Fibroblast of pulmonary artery (primary cell): Measurements from ENCODE around the gene ACP1.
A peak's percentile ranks its signal among the peaks of the same experiment; 100 is the strongest.

Source experiments
- DNase-seq: peaks from one replicate; pipeline ENCODE4 v3.0.0-alpha.2; 2010; ENCODE audit warnings: low read depth
- H3K4me3 ChIP-seq: replicated peaks from 2 replicates; pipeline ENCODE4 v1.5.1; 2011; ENCODE audit warnings: low read depth, mild to moderate bottlenecking, control low read depth, low read length, moderate library complexity
- TF ChIP-seq, protein P1 (sequence below): IDR thresholded peaks from 2 replicates; pipeline ENCODE4 v1.5.1; 2011; ENCODE audit warnings: mild to moderate bottlenecking, control low read depth, low read length, inconsistent platforms; ENCODE audit errors: missing control alignments

ACP1 gene

DNA sequence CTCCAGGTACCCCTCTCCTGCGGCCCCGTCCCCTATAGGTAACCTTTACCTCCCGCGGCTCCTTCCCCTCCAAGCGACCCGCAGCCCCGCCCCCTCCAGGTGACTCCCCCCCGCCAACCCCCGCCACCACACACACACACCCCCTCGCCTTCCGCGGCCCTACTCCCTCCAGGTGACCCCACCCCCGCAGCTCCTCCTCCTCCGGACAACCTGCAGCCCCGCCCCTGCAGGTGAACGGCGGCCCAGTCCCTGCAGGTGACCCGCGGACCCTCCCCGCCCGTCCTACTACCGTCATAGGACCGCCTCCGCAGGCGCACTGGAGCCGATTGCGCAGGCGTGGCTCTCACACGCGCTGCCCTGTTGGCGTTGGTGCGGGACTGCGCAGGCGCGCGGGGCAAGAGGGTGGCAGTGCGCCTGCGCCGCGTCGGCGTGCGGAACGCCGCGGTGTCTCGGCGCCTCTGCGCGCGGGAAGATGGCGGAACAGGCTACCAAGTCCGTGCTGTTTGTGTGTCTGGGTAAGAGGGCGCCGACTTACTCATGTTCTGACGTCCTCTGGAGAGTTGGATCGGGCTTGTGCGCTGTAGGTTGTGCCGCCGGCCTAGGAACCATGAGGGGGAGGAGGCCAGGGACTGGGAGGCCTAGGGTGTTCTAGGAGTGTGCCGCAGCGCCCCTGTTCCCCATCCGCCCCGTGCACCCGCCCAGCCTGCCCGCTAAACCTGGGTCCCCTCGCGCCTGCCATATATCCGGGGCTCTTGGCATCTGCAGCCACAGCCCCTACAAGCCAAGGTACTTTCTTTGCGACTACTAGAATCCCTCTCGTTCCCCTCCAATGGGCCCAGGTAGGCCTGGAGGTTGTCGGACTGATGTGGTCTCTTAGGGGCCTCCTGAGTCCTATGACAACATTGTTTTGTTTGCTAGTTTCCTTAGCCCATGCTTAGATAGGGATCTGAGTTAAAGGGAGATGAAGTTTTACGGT is at the start of gene ACP1:
TSS of gene ACP1 (plus strand) at position 455 of the 976 bp plus-strand sequence. CDS start at position 473, 18 bp downstream.
- peak within 1 kb of the TSS; percentile 97 for H3K4me3 ChIP-seq
- DNase-seq = peak; percentile 96
- TF ChIP-seq, protein P1, sequence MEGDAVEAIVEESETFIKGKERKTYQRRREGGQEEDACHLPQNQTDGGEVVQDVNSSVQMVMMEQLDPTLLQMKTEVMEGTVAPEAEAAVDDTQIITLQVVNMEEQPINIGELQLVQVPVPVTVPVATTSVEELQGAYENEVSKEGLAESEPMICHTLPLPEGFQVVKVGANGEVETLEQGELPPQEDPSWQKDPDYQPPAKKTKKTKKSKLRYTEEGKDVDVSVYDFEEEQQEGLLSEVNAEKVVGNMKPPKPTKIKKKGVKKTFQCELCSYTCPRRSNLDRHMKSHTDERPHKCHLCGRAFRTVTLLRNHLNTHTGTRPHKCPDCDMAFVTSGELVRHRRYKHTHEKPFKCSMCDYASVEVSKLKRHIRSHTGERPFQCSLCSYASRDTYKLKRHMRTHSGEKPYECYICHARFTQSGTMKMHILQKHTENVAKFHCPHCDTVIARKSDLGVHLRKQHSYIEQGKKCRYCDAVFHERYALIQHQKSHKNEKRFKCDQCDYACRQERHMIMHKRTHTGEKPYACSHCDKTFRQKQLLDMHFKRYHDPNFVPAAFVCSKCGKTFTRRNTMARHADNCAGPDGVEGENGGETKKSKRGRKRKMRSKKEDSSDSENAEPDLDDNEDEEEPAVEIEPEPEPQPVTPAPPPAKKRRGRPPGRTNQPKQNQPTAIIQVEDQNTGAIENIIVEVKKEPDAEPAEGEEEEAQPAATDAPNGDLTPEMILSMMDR = no peak

GRCh38 chr2:216068-216467 is 48.7 kb upstream of the ACP1 start:
- no peak overlapping the region for H3K4me3 ChIP-seq
- TF ChIP-seq, protein P1 = no peak
- DNase-seq = no peak

DNA sequence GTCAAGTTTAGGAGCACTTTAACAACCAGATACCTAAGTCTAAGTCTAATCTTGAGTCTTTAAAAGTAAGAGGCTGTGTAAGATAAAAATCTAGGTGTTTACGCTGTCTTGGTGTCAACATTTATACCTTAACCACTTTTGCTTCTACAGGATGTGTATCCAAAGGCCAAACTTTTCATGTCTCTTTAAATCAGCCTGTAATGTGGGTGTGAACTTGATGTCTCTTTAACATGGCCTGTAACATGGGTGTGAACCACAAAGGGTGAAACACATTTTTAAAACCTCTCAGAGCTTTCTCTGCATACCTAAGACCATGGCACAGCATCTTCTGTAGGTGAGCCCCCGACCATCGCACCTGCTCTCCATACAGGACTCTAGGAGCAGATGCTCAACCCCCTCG is 41.3 kb upstream of the ACP1 start:
- TF ChIP-seq, protein P1 = no peak
- H3K4me3 ChIP-seq = no peak overlapping the region
- no peak for DNase-seq

- no peak for DNase-seq
- no peak overlapping the region for H3K4me3 ChIP-seq
- TF ChIP-seq, protein P1 = no peak
Observed at GRCh38 chr2:223971-224760, 40.6 kb upstream of the ACP1 start.

DNA sequence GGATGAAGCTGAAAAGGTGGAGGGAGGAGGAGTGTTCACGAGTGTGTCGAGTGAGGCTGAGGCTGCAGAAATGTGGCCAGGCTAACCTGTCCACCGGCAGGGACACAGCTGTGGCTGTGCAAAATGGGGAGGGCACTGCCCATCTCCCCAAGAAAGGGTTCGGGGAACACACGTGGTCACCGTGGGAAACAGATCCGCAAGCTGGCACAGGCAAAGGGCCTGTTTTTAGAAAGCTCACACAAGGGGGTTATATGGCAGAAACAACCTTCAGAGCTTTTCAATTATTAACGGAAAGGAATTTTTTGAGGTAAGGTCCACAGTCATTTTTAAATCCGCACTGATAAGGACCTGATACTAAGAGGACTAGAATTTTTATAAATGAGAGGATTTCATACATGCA is 36.6 kb upstream of the ACP1 start:
- TF ChIP-seq, protein P1 = no peak
- DNase-seq = no peak
- no peak overlapping the region for H3K4me3 ChIP-seq

DNA sequence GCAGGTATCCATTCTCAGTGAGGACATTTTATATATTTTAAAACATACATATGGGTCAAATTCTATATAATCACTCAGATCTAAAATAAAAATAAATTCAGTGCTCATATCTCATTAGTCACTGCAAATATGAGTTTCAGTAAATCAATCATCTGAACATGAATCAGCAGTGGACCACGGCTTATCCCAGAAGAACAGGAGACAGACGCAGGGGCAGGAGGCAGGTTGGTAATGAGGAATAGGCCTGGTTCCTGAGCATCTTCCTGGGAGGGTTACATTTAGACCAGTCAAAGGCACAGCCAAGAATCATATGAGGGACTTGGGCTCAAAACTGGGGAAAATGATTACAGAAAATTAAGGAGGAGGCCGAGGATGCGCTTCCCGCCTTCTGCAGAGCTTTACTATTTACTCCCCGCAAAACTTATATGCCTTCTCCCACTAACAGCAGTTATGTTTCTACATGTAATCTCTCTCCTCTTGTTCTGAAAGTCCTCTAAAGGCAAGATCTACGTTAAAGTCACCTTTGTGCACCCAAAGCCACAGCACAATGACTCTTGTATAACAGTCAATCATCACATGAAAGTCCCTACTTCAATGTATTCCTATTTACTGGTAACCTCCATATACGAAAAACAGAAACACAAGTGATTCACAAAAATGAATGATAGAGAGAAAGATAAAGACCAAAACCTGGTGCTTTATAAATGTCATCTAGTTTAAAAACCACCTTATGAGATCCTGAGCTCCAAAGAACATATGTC is 36.0 kb upstream of the ACP1 start:
- TF ChIP-seq, protein P1 = no peak
- no peak overlapping the region for H3K4me3 ChIP-seq
- no peak for DNase-seq
